ENCODE measurements around the gene JOSD1. TPM values are rescaled to one million over a fixed set of nuclear protein-coding genes. Genes with fewer than 3 reads are reported as not detected.

JOSD1 gene
- total and polyA plus RNA-seq, 12 donors, result 9.6 to 37.3 (median 21.8) TPM

DNA sequence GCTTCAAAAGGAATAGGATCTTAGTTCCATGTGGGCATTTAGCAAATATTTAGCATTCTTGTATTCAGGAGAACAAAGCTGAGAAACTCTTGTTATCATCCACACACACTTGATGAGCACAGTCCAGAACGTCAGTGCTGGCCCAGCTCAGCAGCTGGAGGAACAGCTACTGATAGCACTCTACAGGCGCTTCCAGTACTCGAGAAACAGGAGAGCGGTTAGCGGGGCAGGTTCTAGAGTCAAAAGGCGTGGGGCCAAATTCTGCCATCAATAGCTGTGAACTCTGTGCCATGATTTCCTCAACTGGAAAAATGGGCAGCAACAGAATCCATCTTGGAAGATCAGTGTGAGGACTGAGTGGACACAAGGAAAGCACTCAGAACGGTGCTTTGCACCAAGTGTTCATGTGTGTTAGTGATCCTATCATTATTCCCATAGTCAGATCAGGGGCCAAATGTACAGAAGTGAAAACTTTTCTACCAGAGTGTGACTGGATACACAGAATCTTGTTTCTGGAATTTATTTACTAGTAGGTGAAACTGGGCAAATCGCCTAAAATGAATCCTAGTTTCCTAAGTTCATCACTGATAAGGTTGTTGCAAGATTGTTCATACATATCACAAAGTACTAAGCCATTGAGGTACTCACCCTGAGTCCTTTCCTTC lies 3.2 kb downstream of the JOSD1 start:
- TF ChIP-seq, protein P1, sequence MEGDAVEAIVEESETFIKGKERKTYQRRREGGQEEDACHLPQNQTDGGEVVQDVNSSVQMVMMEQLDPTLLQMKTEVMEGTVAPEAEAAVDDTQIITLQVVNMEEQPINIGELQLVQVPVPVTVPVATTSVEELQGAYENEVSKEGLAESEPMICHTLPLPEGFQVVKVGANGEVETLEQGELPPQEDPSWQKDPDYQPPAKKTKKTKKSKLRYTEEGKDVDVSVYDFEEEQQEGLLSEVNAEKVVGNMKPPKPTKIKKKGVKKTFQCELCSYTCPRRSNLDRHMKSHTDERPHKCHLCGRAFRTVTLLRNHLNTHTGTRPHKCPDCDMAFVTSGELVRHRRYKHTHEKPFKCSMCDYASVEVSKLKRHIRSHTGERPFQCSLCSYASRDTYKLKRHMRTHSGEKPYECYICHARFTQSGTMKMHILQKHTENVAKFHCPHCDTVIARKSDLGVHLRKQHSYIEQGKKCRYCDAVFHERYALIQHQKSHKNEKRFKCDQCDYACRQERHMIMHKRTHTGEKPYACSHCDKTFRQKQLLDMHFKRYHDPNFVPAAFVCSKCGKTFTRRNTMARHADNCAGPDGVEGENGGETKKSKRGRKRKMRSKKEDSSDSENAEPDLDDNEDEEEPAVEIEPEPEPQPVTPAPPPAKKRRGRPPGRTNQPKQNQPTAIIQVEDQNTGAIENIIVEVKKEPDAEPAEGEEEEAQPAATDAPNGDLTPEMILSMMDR (IDR thresholded peaks at IDR 0.05), result no peak
- intact Hi-C loops (cut with DNase I), result no loop called here
- H3K36me3 ChIP-seq, result peaks cover 0 to 24% (median 0%) of the 10 kb centered on the region in 9 donors
- ATAC-seq (peak in 2 of 8 donors; percentile 25 to 31), DNase-seq (no peak)
- 38 to 47% methylated on average over 8 of the region's 8 CpGs for WGBS, 2 donors
- H3K4me1 ChIP-seq, result peaks cover 28 to 73% (median 50%) of the 10 kb centered on the region in 9 donors
- peak overlapping the region in 4 of 10 donors; percentile 2 to 89 (median 38) for H3K4me3 ChIP-seq
- H3K27ac ChIP-seq, result peak overlapping the region in 9 of 10 donors; percentile 1 to 99 (median 83)
- no peaks in the 10 kb centered on the region for H3K27me3 ChIP-seq
- no peaks in the 10 kb centered on the region for H3K9me3 ChIP-seq

DNA sequence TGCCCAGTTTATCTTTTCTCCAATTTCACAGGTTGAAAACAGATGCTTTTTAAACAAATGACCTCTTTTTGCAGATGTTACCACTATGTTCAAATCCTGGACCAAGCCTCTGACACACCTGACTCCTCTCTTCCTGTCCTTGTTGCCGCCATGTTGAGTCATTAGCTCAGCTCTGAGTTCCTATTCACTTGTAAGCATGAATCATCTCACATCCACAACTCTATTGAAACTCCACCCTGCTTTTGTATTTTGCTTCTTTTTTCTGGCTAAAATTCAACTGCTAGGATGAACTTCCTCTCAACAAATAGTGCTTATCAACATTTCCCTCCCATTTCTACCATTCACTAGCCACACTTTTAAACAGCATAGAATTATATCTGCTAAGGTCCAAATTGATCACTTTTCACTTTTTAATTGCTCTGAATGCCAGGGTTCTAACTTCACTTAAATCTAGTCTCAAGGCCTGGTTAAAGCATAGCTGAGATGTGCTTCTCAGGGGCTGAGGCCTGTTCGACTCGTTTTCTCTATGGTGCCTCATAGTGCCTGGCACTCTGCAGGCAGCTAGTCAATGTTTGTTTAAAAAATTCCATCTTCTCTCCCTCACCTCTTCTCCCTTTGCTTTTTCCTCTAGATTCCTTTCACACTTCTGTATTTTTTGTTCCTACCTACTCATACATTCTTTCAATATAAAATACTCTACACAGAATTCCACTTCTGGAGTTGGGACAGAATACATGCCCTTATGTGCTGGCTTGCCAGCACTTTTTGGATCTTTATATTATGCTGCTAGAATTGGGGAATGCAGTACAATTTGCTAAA lies 3.9 kb downstream of the JOSD1 start:
- TF ChIP-seq, protein P1 (IDR thresholded peaks at IDR 0.05), result no peak
- intact Hi-C loops (cut with DNase I), result no loop called here
- peaks cover 28 to 77% (median 50%) of the 10 kb centered on the region in 9 donors for H3K4me1 ChIP-seq
- H3K4me3 ChIP-seq, result peak overlapping the region in 2 of 10 donors; percentile 75 to 89
- H3K27ac ChIP-seq, result peak overlapping the region; percentile 9 to 99 (median 80)
- no peaks in the 10 kb centered on the region for H3K27me3 ChIP-seq
- DNase-seq (peak in 1 of 2 donors; percentile 39), ATAC-seq (peak in 4 of 8 donors; percentile 28 to 58 (median 35))
- H3K36me3 ChIP-seq, result peaks cover 0 to 32% (median 0%) of the 10 kb centered on the region in 9 donors
- no peaks in the 10 kb centered on the region for H3K9me3 ChIP-seq
- WGBS, 2 donors, result 35 to 50% methylated on average over 3 of the region's 3 CpGs

DNA sequence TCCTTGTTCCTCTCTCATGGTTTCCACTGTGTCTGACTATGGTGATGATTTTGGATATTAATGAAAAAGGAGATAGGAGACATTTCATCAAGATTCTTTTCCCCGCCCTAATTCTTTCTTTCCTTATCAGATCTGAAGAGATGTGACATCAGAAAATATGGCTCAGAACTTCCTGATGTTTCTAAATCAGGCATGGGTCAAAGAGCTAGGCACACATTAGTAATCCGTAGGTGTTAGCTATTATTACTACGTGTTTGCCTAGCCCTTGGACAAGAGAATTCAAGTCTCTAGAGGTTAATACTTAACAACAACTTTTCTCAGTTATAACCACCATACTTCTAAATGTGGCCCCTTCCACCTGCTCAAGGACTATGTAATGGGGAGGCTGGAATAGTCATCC lies 5.8 kb downstream of the JOSD1 start:
- Histone ChIP-seq H3K4me1 (peaks cover 24 to 66% (median 44%) of the 10 kb centered on the region in 9 donors), H3K27ac (peak overlapping the region in 2 of 10 donors; percentile 3 to 99), H3K36me3 (peaks cover 0 to 49% (median 4%) of the 10 kb centered on the region in 9 donors), H3K9me3 (no peaks in the 10 kb centered on the region), H3K4me3 (no peak overlapping the region), H3K27me3 (no peaks in the 10 kb centered on the region)
- TF ChIP-seq, protein P1 (IDR thresholded peaks at IDR 0.05), result no peak
- no peak for DNase-seq
- no peak for ATAC-seq
- intact Hi-C loops (cut with DNase I), result no loop called here
- 73 to 78% methylated on average over 3 of the region's 3 CpGs for WGBS, 2 donors

DNA sequence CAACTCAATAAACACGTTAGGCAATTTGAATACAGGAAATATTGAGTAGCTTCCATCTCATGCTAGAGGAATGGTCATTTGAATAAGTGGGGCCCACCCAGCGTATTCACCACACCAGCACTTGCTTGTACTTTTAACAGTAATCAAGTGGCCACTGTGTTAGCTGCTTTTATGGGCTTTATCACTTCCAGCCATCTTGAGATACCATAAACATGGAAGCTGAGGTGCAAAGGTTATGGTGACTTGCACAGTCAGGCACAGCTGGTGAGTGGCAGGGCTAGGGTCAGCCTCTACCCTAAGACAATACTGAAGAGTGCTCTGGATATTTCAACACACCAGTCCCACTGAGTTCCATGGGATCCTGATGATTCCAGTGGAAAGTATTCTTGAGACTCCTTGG lies 6.7 kb downstream of the JOSD1 start:
- TF ChIP-seq, protein P1 (IDR thresholded peaks at IDR 0.05), result no peak
- intact Hi-C loops (cut with DNase I), result no loop called here
- peak overlapping the region in 1 of 10 donors; percentile 13 for H3K27ac ChIP-seq
- H3K4me1 ChIP-seq, result peaks cover 21 to 57% (median 39%) of the 10 kb centered on the region in 9 donors
- no peaks in the 10 kb centered on the region for H3K9me3 ChIP-seq
- 87 to 88% methylated on average over 2 of the region's 2 CpGs for WGBS, 2 donors
- H3K36me3 ChIP-seq, result peaks cover 0 to 57% (median 6%) of the 10 kb centered on the region in 9 donors
- DNase-seq (no peak), ATAC-seq (no peak)
- no peak overlapping the region for H3K4me3 ChIP-seq
- no peaks in the 10 kb centered on the region for H3K27me3 ChIP-seq

Measured in heart right ventricle (tissue), 16 donors.